Stomach (tissue), 4 donors: Measurements from ENCODE around the gene COL13A1.

Source experiments
- POLR2A ChIP-seq, 4 donors: fragments of 450-650 bp; IDR thresholded peaks; one replicate each; pipeline ENCODE4 v1.6.1; 2016; ENCODE audit warnings: antibody characterized with exemption in 4 of 4, control low read depth in 2 of 4, mild to moderate bottlenecking in 1 of 4, moderate library complexity in 1 of 4
- TF ChIP-seq, protein P1 (sequence below), 7 experiments: fragments of 450-650 bp in 4 of 7; fragments of 200-600 bp in 3 of 7; sonication (generic) in 3 of 7; IDR thresholded peaks; one replicate each; pipeline ENCODE4 v1.5.1; 2016 to 2019; ENCODE audit warnings: antibody characterized with exemption in 7 of 7, control low read depth in 2 of 7, mild to moderate bottlenecking in 1 of 7

GRCh38 chr10:69996611-69997010 is 194.9 kb downstream of the COL13A1 start:
- TF ChIP-seq, protein P1, sequence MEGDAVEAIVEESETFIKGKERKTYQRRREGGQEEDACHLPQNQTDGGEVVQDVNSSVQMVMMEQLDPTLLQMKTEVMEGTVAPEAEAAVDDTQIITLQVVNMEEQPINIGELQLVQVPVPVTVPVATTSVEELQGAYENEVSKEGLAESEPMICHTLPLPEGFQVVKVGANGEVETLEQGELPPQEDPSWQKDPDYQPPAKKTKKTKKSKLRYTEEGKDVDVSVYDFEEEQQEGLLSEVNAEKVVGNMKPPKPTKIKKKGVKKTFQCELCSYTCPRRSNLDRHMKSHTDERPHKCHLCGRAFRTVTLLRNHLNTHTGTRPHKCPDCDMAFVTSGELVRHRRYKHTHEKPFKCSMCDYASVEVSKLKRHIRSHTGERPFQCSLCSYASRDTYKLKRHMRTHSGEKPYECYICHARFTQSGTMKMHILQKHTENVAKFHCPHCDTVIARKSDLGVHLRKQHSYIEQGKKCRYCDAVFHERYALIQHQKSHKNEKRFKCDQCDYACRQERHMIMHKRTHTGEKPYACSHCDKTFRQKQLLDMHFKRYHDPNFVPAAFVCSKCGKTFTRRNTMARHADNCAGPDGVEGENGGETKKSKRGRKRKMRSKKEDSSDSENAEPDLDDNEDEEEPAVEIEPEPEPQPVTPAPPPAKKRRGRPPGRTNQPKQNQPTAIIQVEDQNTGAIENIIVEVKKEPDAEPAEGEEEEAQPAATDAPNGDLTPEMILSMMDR (IDR thresholded peaks at IDR 0.05), result no peak
- no peak for TF ChIP-seq POLR2A (IDR thresholded peaks at IDR 0.05)
